ENCODE results near the gene ACTL6A. TPM values are rescaled to one million over a fixed set of nuclear protein-coding genes. Genes with fewer than 3 reads are reported as not detected.

ACTL6A gene
- total RNA-seq, 1 donor from 2014 or later, result 103 TPM

DNA sequence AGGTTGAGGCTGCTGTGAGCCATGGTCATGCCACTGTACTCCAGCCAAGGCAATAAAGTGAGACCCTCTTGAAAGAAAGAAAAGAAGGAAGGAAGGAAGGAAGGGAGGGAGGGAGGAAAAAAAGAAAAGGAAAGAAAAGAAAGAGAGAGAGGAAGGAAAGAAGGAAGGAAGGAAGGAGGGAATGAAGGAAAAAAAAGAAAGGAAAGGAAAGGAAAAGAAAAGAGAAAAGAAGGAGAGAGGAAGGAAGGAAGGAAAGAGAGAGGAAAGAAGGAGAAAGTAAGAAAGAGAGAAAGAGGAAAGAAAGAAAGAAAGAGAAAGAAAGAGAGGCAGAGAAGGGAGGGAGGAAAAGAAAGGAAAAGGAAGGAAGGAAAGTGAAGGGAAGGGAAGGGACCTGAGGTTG, 20.4 kb upstream of the ACTL6A start:
- no peaks in the 10 kb centered on the region for H3K36me3 Mint-ChIP-seq (ENCODE audit: low read depth)
- H3K4me3 Mint-ChIP-seq, result no peak overlapping the region
- peak overlapping the region; percentile 31 for H3K27ac Mint-ChIP-seq (ENCODE audit: unreplicated experiment)
- H3K27me3 Mint-ChIP-seq (ENCODE audit: low read depth), result no peaks in the 10 kb centered on the region
- no peak for TF ChIP-seq CTCF (conservative IDR thresholded peaks at IDR 0.05)
- H3K4me1 Mint-ChIP-seq, result peaks cover 13% of the 10 kb centered on the region
- H3K9me3 Mint-ChIP-seq, result peaks cover 10% of the 10 kb centered on the region
- no peak for DNase-seq (ENCODE audit: low read depth, low spot score)

DNA sequence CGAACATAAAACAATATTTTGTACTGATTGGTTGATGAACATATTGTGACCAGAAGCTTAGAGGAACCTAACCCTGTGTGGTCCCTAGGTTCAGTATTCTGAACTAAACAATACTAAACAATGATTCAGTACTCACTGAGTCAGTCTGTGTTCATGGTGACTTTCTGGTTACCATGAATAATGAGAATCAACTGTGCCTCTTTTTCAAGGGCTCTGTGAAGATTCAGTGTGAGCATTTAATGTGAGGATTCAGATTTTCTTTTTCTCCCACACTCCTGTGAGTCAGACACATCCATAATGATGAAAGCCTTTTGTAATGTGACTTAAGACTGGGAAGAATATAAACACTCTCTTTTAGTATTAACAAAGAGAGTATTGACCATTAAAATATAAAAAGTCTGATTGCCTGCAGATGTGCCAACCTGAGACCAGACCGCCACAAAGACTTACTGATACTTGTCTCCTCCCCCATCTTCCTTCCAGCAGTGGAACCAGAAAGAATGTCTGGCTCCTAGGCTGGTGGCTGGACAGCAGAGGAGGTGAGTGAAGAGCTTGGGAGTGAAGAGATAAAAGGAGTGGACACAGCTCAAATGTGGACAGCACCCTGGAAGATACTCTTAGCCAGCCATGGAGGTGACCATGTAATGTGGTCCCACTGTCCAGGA, 17.6 kb upstream of the ACTL6A start:
- Mint-ChIP-seq H3K4me3 (no peak overlapping the region), H3K27ac (ENCODE audit: unreplicated experiment) (no peak overlapping the region), H3K9me3 (peaks cover 8% of the 10 kb centered on the region), H3K27me3 (ENCODE audit: low read depth) (no peaks in the 10 kb centered on the region), H3K4me1 (peaks cover 24% of the 10 kb centered on the region), H3K36me3 (ENCODE audit: low read depth) (no peaks in the 10 kb centered on the region)
- DNase-seq (ENCODE audit: low read depth, low spot score), result no peak
- no peak for TF ChIP-seq CTCF (conservative IDR thresholded peaks at IDR 0.05)

GRCh38 chr3:179546814-179547241, 15.9 kb upstream of the ACTL6A start:
- no peak for DNase-seq (ENCODE audit: low read depth, low spot score)
- H3K27ac Mint-ChIP-seq (ENCODE audit: unreplicated experiment), result no peak overlapping the region
- H3K27me3 Mint-ChIP-seq (ENCODE audit: low read depth), result no peaks in the 10 kb centered on the region

DNA sequence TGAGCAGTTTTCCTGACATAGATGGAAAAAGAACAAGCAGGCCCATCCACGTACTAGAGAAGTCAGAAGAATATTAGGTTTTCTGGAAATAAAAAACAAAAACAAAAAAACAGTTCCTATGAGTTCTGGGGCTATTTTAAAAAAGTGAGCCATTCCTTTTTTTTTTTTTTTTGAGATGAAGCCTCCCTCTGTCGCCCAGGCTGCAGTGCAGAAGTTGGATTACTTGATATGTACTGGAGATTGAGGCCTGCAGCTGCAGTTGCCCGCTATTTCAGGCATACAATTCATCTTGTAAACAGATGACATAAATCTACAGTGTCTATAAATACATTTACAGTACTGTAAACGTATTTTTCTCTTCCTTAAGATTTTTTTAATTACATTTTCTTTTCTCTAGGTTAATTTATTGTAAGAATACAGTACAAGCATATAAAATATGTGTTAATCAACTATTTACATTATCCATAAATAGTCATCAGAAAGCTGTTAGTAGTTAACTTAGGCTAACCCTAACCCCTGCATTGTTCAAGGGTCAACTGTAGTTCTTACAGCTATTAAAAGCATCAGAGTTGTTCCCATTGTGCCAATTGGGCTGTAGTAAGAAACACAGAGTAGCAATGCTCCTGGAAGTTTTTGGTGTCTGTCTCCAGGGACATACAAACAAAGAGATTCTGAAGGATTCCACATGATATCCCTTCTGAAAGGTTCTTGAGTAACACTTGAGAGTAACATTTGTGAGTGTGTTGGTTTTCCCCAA, 11.2 kb upstream of the ACTL6A start:
- Mint-ChIP-seq H3K4me1 (peaks cover 24% of the 10 kb centered on the region), H3K9me3 (peaks cover 6% of the 10 kb centered on the region), H3K27ac (ENCODE audit: unreplicated experiment) (no peak overlapping the region), H3K27me3 (ENCODE audit: low read depth) (no peaks in the 10 kb centered on the region), H3K36me3 (ENCODE audit: low read depth) (no peaks in the 10 kb centered on the region), H3K4me3 (no peak overlapping the region)
- no peak for TF ChIP-seq CTCF (conservative IDR thresholded peaks at IDR 0.05)
- no peak for DNase-seq (ENCODE audit: low read depth, low spot score)

More at GRCh38 chr3:179546814-179547241, 15.9 kb upstream of the ACTL6A start:
- Mint-ChIP-seq H3K4me1 (peaks cover 24% of the 10 kb centered on the region), H3K9me3 (peaks cover 11% of the 10 kb centered on the region), H3K36me3 (ENCODE audit: low read depth) (no peaks in the 10 kb centered on the region), H3K4me3 (no peak overlapping the region)
- TF ChIP-seq CTCF (conservative IDR thresholded peaks at IDR 0.05), result no peak

GRCh38 chr3:179558742-179559364, 3.9 kb upstream of the ACTL6A start:
- H3K4me1 Mint-ChIP-seq, result peaks cover 25% of the 10 kb centered on the region
- peak; percentile 88 for TF ChIP-seq CTCF (conservative IDR thresholded peaks at IDR 0.05)

More at GRCh38 chr3:179558742-179559364, 3.9 kb upstream of the ACTL6A start:
- DNase-seq (ENCODE audit: low read depth, low spot score), result peak; percentile 58
- Mint-ChIP-seq H3K36me3 (ENCODE audit: low read depth) (no peaks in the 10 kb centered on the region), H3K27me3 (ENCODE audit: low read depth) (no peaks in the 10 kb centered on the region), H3K9me3 (no peaks in the 10 kb centered on the region), H3K27ac (ENCODE audit: unreplicated experiment) (no peak overlapping the region), H3K4me3 (peak overlapping the region; percentile 69)
